Keratinocyte (primary cell): Measurements from ENCODE around the gene ZNF526.

ENCODE experiments used
- EZH2 ChIP-seq: IDR thresholded peaks from one replicate; pipeline ENCODE4 v1.6.1; 2012; ENCODE audit warnings: inconsistent platforms, mild to moderate bottlenecking, low read length, moderate library complexity
- TF ChIP-seq, protein P1 (sequence below), 3 experiments: IDR thresholded peaks in 1 of 3; conservative IDR thresholded peaks in 1 of 3; optimal IDR thresholded peaks in 1 of 3; 2 replicates in 2 of 3; 3 replicates in 1 of 3; pipeline versions ENCODE3 to v1.5.1; 2011; ENCODE audit warnings: low read length in 3 of 3, mild to moderate bottlenecking in 3 of 3, moderate library complexity in 2 of 3, control low read depth in 1 of 3, inconsistent platforms in 1 of 3; ENCODE audit not compliant: insufficient read depth in 2 of 3; ENCODE audit errors: extremely low read depth in 1 of 3

GRCh38 chr19:42271861-42272534, 51.9 kb downstream of the ZNF526 start:
- TF ChIP-seq, protein P1, sequence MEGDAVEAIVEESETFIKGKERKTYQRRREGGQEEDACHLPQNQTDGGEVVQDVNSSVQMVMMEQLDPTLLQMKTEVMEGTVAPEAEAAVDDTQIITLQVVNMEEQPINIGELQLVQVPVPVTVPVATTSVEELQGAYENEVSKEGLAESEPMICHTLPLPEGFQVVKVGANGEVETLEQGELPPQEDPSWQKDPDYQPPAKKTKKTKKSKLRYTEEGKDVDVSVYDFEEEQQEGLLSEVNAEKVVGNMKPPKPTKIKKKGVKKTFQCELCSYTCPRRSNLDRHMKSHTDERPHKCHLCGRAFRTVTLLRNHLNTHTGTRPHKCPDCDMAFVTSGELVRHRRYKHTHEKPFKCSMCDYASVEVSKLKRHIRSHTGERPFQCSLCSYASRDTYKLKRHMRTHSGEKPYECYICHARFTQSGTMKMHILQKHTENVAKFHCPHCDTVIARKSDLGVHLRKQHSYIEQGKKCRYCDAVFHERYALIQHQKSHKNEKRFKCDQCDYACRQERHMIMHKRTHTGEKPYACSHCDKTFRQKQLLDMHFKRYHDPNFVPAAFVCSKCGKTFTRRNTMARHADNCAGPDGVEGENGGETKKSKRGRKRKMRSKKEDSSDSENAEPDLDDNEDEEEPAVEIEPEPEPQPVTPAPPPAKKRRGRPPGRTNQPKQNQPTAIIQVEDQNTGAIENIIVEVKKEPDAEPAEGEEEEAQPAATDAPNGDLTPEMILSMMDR (optimal IDR thresholded peaks at IDR 0.05 in 1 of 3, IDR thresholded peaks at IDR 0.05 in 1 of 3, conservative IDR thresholded peaks at IDR 0.05 in 1 of 3; ENCODE audit: extremely low read depth in 1 of 3, insufficient read depth in 2 of 3, low read length in 3 of 3), result no peak
- TF ChIP-seq EZH2, result no peak
